Fibroblast of lung (primary cell): ENCODE measurements around the gene MFSD2A. TPM values are rescaled to one million over a fixed set of nuclear protein-coding genes. Genes with fewer than 3 reads are reported as not detected.

ENCODE experiments used
- DNase-seq, 2 donors: peaks; one replicate each; pipeline versions ENCODE4 v3.0.0 to v3.0.0-alpha.2; 2010; ENCODE audit warnings: low read depth in 2 of 2
- H2AFZ ChIP-seq: 2 replicates; pipeline ENCODE4 v1.5.1; 2012; ENCODE audit warnings: low read length, control low read depth, inconsistent platforms
- H3K27ac ChIP-seq: 2 replicates; pipeline ENCODE4 v1.5.1; 2011; ENCODE audit warnings: low read length, control low read depth; ENCODE audit not compliant: insufficient read depth
- H3K27me3 ChIP-seq: 2 replicates; pipeline ENCODE4 v1.5.1; 2011; ENCODE audit warnings: mild to moderate bottlenecking, low read length; ENCODE audit not compliant: control insufficient read depth, insufficient read depth
- H3K36me3 ChIP-seq: 2 replicates; pipeline ENCODE4 v1.5.1; 2011; ENCODE audit warnings: low read length; ENCODE audit not compliant: control insufficient read depth, insufficient read depth
- H3K4me1 ChIP-seq: 2 replicates; pipeline ENCODE4 v1.5.1; 2011; ENCODE audit warnings: low read length; ENCODE audit not compliant: control insufficient read depth, insufficient read depth; ENCODE audit errors: extremely low read depth
- H3K4me2 ChIP-seq: 2 replicates; pipeline ENCODE4 v1.5.1; 2011; ENCODE audit warnings: low read length, control low read depth; ENCODE audit not compliant: insufficient read depth; ENCODE audit errors: extremely low read depth
- H3K4me3 ChIP-seq, 4 experiments: fragments of 200-600 bp in 1 of 4; sonication (generic) in 1 of 4; replicated peaks in 1 of 4; 2 replicates each; pipeline ENCODE4 v1.5.1; 2011 to 2016; ENCODE audit warnings: low read length in 4 of 4, low read depth in 3 of 4, mild to moderate bottlenecking in 3 of 4, control low read depth in 2 of 4, inconsistent platforms in 1 of 4, mixed read lengths in 1 of 4; ENCODE audit not compliant: insufficient read depth in 1 of 4; ENCODE audit errors: control extremely low read depth in 1 of 4
- H3K79me2 ChIP-seq: 2 replicates; pipeline ENCODE4 v1.5.1; 2012; ENCODE audit warnings: mild to moderate bottlenecking, low read length, inconsistent platforms; ENCODE audit not compliant: control insufficient read depth, insufficient read depth
- H3K9ac ChIP-seq: 2 replicates; pipeline ENCODE4 v1.5.1; 2011; ENCODE audit warnings: mild to moderate bottlenecking, low read length, control low read depth; ENCODE audit not compliant: insufficient read depth
- H3K9me3 ChIP-seq: 2 replicates; pipeline ENCODE4 v1.5.1; 2012; ENCODE audit warnings: low read depth, low read length; ENCODE audit not compliant: control insufficient read depth, insufficient read depth
- H4K20me1 ChIP-seq: 2 replicates; pipeline ENCODE4 v1.5.1; 2011; ENCODE audit warnings: low read length; ENCODE audit not compliant: control insufficient read depth, insufficient read depth; ENCODE audit errors: extremely low read depth
- EZH2 ChIP-seq: IDR thresholded peaks from 2 replicates; pipeline ENCODE4 v1.5.1; 2012; ENCODE audit warnings: low read length, control low read depth, mild to moderate bottlenecking; ENCODE audit errors: missing control alignments
- polyA plus RNA-seq, 2 donors: library from polyadenylated mRNA; depleted of rRNA in 1 of 2; stranded (reverse) in 1 of 2; unstranded in 1 of 2; fragments of >200 nt; gene quantifications; 2 replicates each; pipeline ENCODE4 v1.2.1, GENCODE V29; 2011 to 2012; ENCODE audit warnings: missing spikeins in 1 of 2
- total RNA-seq: library from RNA; depleted of rRNA; stranded (reverse); fragments of >200 nt; gene quantifications from 2 replicates; pipeline ENCODE4 v1.2.1, GENCODE V29; 2014
- TF ChIP-seq, protein P1 (sequence below), 2 donors: IDR thresholded peaks in 1 of 2; conservative IDR thresholded peaks in 1 of 2; 1 replicate in 1 of 2; 2 replicates in 1 of 2; pipeline ENCODE4 v1.5.1; 2011 to 2012; ENCODE audit warnings: low read length in 2 of 2, control low read depth in 1 of 2, inconsistent platforms in 1 of 2, low read depth in 1 of 2, mild to moderate bottlenecking in 1 of 2

The MFSD2A gene
- total and polyA plus RNA-seq, 2 donors (not counting 1 experiment from before 2014, with no cell fraction given): 0.90 to 1.2 TPM

DNA sequence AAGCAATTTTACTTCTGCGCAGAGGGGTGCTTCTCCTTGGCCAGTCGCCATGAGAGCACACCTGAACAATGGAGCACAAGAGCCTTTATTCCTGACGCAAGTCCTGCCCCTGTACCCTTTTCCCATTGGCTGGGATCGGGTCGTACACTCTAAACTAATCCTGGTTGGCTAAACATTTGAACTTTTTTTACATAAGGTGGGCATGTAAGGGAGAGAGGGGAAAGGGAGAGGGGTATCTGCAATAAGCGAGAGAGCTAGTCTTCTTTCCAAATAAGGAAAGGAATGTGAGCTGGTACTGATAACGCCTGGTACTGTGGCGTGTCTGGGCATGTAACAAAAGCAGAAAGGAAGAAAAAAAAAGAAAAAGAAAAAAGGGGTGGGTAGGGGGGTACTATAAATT lies 21.8 kb downstream of the MFSD2A start:
- TF ChIP-seq, protein P1, sequence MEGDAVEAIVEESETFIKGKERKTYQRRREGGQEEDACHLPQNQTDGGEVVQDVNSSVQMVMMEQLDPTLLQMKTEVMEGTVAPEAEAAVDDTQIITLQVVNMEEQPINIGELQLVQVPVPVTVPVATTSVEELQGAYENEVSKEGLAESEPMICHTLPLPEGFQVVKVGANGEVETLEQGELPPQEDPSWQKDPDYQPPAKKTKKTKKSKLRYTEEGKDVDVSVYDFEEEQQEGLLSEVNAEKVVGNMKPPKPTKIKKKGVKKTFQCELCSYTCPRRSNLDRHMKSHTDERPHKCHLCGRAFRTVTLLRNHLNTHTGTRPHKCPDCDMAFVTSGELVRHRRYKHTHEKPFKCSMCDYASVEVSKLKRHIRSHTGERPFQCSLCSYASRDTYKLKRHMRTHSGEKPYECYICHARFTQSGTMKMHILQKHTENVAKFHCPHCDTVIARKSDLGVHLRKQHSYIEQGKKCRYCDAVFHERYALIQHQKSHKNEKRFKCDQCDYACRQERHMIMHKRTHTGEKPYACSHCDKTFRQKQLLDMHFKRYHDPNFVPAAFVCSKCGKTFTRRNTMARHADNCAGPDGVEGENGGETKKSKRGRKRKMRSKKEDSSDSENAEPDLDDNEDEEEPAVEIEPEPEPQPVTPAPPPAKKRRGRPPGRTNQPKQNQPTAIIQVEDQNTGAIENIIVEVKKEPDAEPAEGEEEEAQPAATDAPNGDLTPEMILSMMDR (conservative IDR thresholded peaks at IDR 0.05 in 1 of 2, IDR thresholded peaks at IDR 0.05 in 1 of 2; ENCODE audit: low read depth in 1 of 2, low read length in 2 of 2): no peak
- no peak for TF ChIP-seq EZH2
- Histone ChIP-seq H3K27ac (no peak overlapping the region), H3K4me2 (no peak overlapping the region)

DNA sequence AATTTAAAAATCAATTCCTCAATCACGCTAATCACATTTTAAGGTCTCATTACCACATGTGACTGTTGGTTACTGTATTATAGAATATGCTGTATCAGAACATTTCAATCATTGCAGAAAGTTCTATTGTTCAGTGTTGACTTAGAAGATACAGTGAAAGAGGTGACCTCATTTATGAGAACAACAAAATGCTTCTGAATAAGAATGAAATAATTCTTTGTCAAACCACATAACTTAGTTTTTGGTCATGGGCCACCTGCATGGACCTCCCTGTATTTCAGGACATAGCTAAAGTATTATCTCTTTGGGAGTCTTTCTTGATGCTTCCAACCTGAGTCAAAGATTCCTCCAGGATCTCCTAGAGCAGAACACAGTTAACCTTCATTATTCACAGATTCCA lies 22.3 kb downstream of the MFSD2A start:
- DNase-seq: peak in 1 of 2 donors; percentile 69
- Histone ChIP-seq H3K36me3 (no peaks in the 10 kb centered on the region), H3K79me2 (no peaks in the 10 kb centered on the region), H3K4me3 (no peak overlapping the region), H3K9me3 (no peaks in the 10 kb centered on the region), H3K4me1 (peaks cover 3% of the 10 kb centered on the region), H3K27ac (no peak overlapping the region), H2AFZ (no peak overlapping the region), H3K4me2 (no peak overlapping the region), H4K20me1 (no peaks in the 10 kb centered on the region), H3K9ac (no peak overlapping the region), H3K27me3 (no peaks in the 10 kb centered on the region)
- TF ChIP-seq EZH2: no peak
- TF ChIP-seq, protein P1 (conservative IDR thresholded peaks at IDR 0.05 in 1 of 2, IDR thresholded peaks at IDR 0.05 in 1 of 2; ENCODE audit: low read depth in 1 of 2, low read length in 2 of 2): no peak

More for the DNA sequence above, 21.8 kb downstream of the MFSD2A start:
- Histone ChIP-seq H3K27me3 (no peaks in the 10 kb centered on the region), H3K4me3 (no peak overlapping the region), H4K20me1 (no peaks in the 10 kb centered on the region), H2AFZ (no peak overlapping the region), H3K4me1 (peaks cover 3% of the 10 kb centered on the region), H3K9me3 (no peaks in the 10 kb centered on the region), H3K9ac (no peak overlapping the region), H3K79me2 (no peaks in the 10 kb centered on the region), H3K36me3 (no peaks in the 10 kb centered on the region)
- DNase-seq: peak in 1 of 2 donors; percentile 17

DNA sequence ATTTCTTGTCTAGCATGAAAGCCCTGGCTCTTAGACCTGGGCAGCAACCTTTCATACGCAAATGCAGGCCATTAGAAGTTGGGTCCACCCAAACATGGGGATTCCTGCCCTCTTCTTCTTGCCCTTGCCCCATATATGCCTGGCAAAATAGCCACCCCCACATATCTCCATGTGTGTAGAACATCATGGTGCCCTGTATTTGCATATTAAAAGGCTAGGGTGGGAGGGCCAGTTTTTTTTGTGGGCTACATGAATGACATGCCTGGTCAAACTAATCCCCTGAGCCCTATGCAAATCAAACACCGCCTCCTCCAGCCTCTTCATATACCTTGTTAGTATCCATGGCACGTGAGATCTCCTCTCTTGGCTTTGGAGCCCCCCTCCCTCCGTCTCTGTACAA lies 24.7 kb downstream of the MFSD2A start:
- Histone ChIP-seq H4K20me1 (no peaks in the 10 kb centered on the region), H3K9me3 (no peaks in the 10 kb centered on the region), H3K4me3 (no peak overlapping the region), H3K79me2 (no peaks in the 10 kb centered on the region), H3K27ac (no peak overlapping the region), H3K4me2 (no peak overlapping the region), H3K36me3 (no peaks in the 10 kb centered on the region), H3K27me3 (no peaks in the 10 kb centered on the region), H3K9ac (no peak overlapping the region), H2AFZ (no peak overlapping the region), H3K4me1 (peaks cover 3% of the 10 kb centered on the region)
- no peak for DNase-seq
- TF ChIP-seq, protein P1 (conservative IDR thresholded peaks at IDR 0.05 in 1 of 2, IDR thresholded peaks at IDR 0.05 in 1 of 2; ENCODE audit: low read depth in 1 of 2, low read length in 2 of 2): no peak
- TF ChIP-seq EZH2: no peak
